Gastroesophageal sphincter (tissue), 4 donors: ENCODE data around the gene AKAP10. TPM values are rescaled to one million over a fixed set of nuclear protein-coding genes. Genes with fewer than 3 reads are reported as not detected.
"Not testable (repeated sequence)": the region's sequence is repeated elsewhere in the genome, so short reads cannot be mapped to it uniquely, and the experiment has no call there.

Experiments
- ATAC-seq: fragments of 150-250 bp; one replicate; pipeline ENCODE4 v1.9.1; 2016; ENCODE audit warnings: mild to moderate bottlenecking, moderate library complexity
- H3K27ac ChIP-seq, 4 donors: fragments of 200-600 bp; sonication (generic) in 3 of 4; 1 replicate in 3 of 4; 2 replicates in 1 of 4; pipeline ENCODE4 v1.5.1; 2016 to 2019
- H3K27me3 ChIP-seq: fragments of 200-600 bp; sonication (generic); one replicate; pipeline ENCODE4 v1.5.1; 2019
- H3K36me3 ChIP-seq, 2 donors: fragments of 200-600 bp; sonication (generic); one replicate each; pipeline ENCODE4 v1.5.1; 2019; ENCODE audit warnings: control low read depth in 1 of 2
- H3K4me1 ChIP-seq, 3 donors: fragments of 200-600 bp; sonication (generic); 1 replicate in 2 of 3; 2 replicates in 1 of 3; pipeline ENCODE4 v1.5.1; 2016 to 2019; ENCODE audit warnings: control low read depth in 2 of 3
- H3K4me3 ChIP-seq, 2 donors: fragments of 200-600 bp; sonication (generic); one replicate each; pipeline ENCODE4 v1.5.1; 2019; ENCODE audit warnings: mild to moderate bottlenecking in 1 of 2, moderate library complexity in 1 of 2
- H3K9me3 ChIP-seq, 3 donors: fragments of 200-600 bp; sonication (generic); one replicate each; pipeline ENCODE4 v1.5.1; 2017 to 2019; ENCODE audit warnings: control low read depth in 2 of 3
- EP300 ChIP-seq: sonication (generic); formaldehyde crosslinking; IDR thresholded peaks from one replicate; pipeline ENCODE4 v1.6.1; 2017; ENCODE audit warnings: antibody characterized with exemption, mild to moderate bottlenecking
- POLR2A ChIP-seq, 2 donors: fragments of 450-650 bp; IDR thresholded peaks; one replicate each; pipeline ENCODE4 v1.6.1; 2017; ENCODE audit warnings: antibody characterized with exemption in 2 of 2, mild to moderate bottlenecking in 2 of 2, moderate library complexity in 1 of 2
- POLR2AphosphoS5 ChIP-seq: sonication (generic); formaldehyde crosslinking; IDR thresholded peaks from one replicate; pipeline ENCODE4 v1.6.1; 2017; ENCODE audit warnings: antibody characterized with exemption
- WGBS, 2 donors: methylation state at CpG; one replicate each; pipeline ENCODE4 v1.1.5; 2018; ENCODE audit warnings: low coverage in 1 of 2; 5-methylcytosine and 5-hydroxymethylcytosine counted together
- total RNA-seq, 4 donors: library from RNA; depleted of rRNA; stranded (reverse); fragments of >200 nt; gene quantifications; one replicate each; pipeline ENCODE4 v1.1.0, GENCODE V29; 2016
- TF ChIP-seq, protein P1 (sequence below), 4 experiments: fragments of 200-600 bp in 2 of 4; fragments of 450-650 bp in 2 of 4; sonication (generic) in 1 of 4; IDR thresholded peaks; one replicate each; pipeline ENCODE4 v1.5.1; 2017 to 2019; ENCODE audit warnings: antibody characterized with exemption in 4 of 4, mild to moderate bottlenecking in 2 of 4, moderate library complexity in 2 of 4

Gene AKAP10, protein sequence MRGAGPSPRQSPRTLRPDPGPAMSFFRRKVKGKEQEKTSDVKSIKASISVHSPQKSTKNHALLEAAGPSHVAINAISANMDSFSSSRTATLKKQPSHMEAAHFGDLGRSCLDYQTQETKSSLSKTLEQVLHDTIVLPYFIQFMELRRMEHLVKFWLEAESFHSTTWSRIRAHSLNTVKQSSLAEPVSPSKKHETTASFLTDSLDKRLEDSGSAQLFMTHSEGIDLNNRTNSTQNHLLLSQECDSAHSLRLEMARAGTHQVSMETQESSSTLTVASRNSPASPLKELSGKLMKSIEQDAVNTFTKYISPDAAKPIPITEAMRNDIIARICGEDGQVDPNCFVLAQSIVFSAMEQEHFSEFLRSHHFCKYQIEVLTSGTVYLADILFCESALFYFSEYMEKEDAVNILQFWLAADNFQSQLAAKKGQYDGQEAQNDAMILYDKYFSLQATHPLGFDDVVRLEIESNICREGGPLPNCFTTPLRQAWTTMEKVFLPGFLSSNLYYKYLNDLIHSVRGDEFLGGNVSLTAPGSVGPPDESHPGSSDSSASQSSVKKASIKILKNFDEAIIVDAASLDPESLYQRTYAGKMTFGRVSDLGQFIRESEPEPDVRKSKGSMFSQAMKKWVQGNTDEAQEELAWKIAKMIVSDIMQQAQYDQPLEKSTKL
- 10 to 100 TPM; 22.6 to 46.4 (median 24.4) TPM for total RNA-seq

DNA sequence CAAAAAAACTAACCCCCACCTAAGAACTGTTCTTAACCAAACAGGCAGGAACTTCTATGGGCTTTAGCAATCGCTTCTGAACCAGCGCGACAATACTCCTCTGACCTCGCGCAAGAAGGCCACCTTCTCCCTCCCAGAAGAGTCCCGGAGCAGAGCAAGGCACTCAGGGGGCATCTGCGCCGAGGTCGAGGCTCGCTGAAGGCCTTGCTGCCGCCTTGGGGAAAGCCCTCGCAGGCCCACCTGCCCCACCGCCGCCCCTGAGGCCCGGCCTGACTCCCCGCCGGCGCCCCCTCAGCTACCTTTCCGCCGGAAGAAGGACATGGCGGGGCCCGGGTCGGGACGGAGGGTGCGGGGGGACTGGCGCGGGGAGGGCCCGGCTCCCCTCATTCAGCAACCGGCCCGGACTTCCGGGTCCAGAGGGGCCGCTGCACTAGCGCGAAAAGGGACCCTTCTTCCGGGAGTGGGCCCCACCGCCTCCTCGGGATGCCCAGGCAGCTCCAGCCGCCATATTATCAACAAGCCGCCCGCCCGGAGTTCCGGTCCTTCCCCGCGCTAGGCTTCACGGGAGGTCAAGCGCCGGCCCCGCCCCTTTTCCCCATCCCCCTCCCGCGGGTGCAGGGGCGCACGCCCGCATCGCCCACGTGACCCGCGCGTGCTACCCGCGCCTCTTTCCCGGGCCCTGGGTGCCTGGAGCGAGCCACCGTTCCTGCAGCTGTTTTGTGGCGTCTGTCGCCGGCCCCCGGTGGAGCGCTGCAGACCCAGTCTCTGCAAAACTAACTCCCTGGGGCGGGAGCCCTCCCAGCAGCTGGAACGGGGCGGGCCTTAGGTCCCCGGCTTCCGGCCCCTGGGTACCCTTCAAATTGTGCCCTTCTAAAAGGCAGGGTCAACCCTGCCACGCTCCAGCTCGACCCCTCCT lies at the start of gene AKAP10:
Gene AKAP10 (minus strand): TSS at position 536 of the 916 bp plus-strand sequence. CDS start 149 bp downstream, at position 387.
- peak; percentile 51 to 57 for TF ChIP-seq POLR2A (IDR thresholded peaks at IDR 0.05)
- TF ChIP-seq POLR2AphosphoS5 = peak; percentile 51
- TF ChIP-seq, protein P1, sequence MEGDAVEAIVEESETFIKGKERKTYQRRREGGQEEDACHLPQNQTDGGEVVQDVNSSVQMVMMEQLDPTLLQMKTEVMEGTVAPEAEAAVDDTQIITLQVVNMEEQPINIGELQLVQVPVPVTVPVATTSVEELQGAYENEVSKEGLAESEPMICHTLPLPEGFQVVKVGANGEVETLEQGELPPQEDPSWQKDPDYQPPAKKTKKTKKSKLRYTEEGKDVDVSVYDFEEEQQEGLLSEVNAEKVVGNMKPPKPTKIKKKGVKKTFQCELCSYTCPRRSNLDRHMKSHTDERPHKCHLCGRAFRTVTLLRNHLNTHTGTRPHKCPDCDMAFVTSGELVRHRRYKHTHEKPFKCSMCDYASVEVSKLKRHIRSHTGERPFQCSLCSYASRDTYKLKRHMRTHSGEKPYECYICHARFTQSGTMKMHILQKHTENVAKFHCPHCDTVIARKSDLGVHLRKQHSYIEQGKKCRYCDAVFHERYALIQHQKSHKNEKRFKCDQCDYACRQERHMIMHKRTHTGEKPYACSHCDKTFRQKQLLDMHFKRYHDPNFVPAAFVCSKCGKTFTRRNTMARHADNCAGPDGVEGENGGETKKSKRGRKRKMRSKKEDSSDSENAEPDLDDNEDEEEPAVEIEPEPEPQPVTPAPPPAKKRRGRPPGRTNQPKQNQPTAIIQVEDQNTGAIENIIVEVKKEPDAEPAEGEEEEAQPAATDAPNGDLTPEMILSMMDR (IDR thresholded peaks at IDR 0.05) = no peak
- no peak for TF ChIP-seq EP300
- 0% methylated on average over 19 of the region's 75 CpGs; no CpG with 5 or more reads in 1 of the 2 donors for WGBS, 2 donors
- no peaks in the 10 kb centered on the region for H3K27me3 ChIP-seq
- H3K4me1 ChIP-seq = peaks cover 0 to 53% (median 12%) of the 10 kb centered on the region in 3 donors
- H3K4me3 ChIP-seq = peak within 1 kb of the TSS; percentile 87 to 95
- no peaks in the 10 kb centered on the region for H3K36me3 ChIP-seq
- H3K9me3 ChIP-seq = no peaks in the 10 kb centered on the region
- H3K27ac ChIP-seq = peak within 1 kb of the TSS; percentile 73 to 93 (median 89)
- ATAC-seq = peak; percentile 93

DNA sequence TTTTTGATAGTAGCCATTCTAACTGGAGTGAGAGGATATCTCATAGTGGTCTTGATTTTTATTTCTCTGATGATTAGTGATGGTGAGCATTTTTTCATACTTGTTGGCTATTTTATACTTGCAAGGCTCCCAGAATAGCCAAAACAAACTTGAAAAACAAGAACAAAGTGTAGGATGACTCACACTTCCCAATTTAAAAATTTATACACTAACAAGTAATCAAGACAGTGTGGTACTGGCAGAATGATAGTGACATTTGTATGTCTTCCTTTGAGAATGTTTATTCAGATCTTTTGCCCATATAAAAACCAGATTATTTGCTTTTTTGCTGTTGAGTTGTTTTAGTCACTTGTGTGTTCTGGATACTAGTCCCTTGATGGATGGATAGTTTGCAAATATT lies 49.3 kb upstream of the AKAP10 start:
- Histone ChIP-seq H3K4me1 (no peaks in the 10 kb centered on the region), H3K36me3 (no peaks in the 10 kb centered on the region), H3K4me3 (no peak overlapping the region), H3K27me3 (no peaks in the 10 kb centered on the region), H3K27ac (no peak overlapping the region), H3K9me3 (no peaks in the 10 kb centered on the region)
- ATAC-seq = no peak
- TF ChIP-seq, protein P1 (IDR thresholded peaks at IDR 0.05) = no peak
- TF ChIP-seq EP300 = no peak
- no peak for TF ChIP-seq POLR2A (IDR thresholded peaks at IDR 0.05)
- no peak for TF ChIP-seq POLR2AphosphoS5

DNA sequence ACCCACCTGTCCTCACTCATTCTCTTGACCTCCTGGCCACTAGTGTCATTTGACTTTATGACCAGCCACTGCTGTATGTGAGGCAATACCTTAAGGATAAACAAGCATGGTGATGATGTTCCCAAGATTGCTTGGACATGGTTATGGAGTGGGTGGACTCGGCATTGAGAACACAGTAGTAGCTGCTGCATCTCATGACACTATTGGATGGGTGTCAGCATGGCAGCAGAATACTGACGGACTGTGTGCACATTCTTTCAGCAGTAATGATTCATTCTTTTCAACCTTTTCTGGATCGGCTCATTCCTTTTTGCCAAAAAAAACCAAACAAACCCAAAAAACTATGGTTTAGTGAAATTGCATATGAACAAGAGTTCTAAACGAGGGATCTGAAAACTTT lies 45.1 kb upstream of the AKAP10 start:
- Histone ChIP-seq H3K4me1 (no peaks in the 10 kb centered on the region), H3K9me3 (no peaks in the 10 kb centered on the region), H3K36me3 (peaks cover 0 to 7% of the 10 kb centered on the region in 2 donors), H3K27ac (no peak overlapping the region), H3K27me3 (no peaks in the 10 kb centered on the region), H3K4me3 (no peak overlapping the region)
- no peak for TF ChIP-seq POLR2A (IDR thresholded peaks at IDR 0.05)
- TF ChIP-seq POLR2AphosphoS5 = no peak
- TF ChIP-seq, protein P1 (IDR thresholded peaks at IDR 0.05) = no peak
- no peak for TF ChIP-seq EP300
- ATAC-seq = no peak
- 58 to 68% methylated on average over 3 to 4 of the region's 4 CpGs for WGBS, 2 donors

DNA sequence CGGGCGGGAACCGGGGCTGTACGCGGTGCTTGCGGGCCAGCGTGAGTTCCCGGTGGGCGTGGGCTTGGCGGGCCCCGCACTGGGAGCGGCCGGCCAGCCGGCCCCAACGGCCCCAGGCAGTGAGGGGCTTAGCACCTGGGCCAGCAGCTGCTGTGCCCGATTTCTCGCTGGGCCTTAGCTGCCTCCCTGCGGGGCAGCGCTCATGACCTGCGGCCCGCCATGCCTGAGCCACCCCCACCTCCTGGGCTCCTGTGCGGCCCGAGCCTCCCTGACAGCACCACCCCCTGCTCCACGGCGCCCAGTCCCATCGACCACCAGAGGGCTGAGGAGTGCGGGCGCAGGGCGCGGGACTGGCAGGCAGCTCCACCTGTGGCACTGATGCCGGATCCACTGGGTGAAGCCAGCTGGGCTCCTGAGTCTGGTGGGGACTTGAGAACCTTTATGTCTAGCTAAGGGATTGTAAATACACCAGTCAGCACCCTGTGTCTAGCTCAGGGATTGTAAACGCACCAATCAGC lies 38.9 kb upstream of the AKAP10 start:
- not testable (repeated sequence) for H3K27ac ChIP-seq
- 100% methylated on average over 1 of the region's 32 CpGs for WGBS, 2 donors

DNA sequence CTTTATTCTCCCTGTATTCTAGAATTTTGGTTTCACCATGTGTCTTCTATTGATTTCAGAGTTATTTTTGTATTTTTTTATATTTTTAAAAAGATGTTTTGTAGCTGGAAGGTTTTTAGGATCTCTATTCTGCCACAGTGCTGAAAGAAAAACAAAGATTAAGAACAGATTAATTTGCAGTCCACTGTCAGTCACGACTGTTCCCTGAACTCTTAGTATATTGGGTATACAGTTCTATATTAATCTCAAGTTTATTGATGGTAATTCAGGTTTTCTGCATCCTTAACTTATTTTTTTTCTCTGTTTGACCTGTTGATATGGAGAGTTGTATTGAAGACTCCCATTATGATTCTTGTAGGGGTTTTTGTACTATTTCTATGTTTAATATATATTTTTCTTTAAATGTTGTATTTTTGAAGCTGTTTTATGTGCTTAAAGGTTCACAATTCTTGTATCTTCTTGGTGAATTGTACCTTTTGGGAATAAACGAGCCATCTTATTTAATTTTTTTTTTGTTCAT lies 34.4 kb upstream of the AKAP10 start:
- no peak for ATAC-seq
- no peak overlapping the region for H3K27ac ChIP-seq
- H3K4me1 ChIP-seq = peaks cover 0 to 27% (median 0%) of the 10 kb centered on the region in 3 donors
- 50 to 69% methylated on average over 2 of the region's 2 CpGs for WGBS, 2 donors
- no peaks in the 10 kb centered on the region for H3K9me3 ChIP-seq
- TF ChIP-seq, protein P1 (IDR thresholded peaks at IDR 0.05) = no peak
- TF ChIP-seq POLR2A (IDR thresholded peaks at IDR 0.05) (no peak), EP300 (no peak), POLR2AphosphoS5 (no peak)
- H3K4me3 ChIP-seq = no peak overlapping the region
- no peaks in the 10 kb centered on the region for H3K27me3 ChIP-seq
- H3K36me3 ChIP-seq = no peaks in the 10 kb centered on the region

More for the DNA sequence above, 38.9 kb upstream of the AKAP10 start:
- not testable (repeated sequence) for H3K4me3 ChIP-seq, H3K27me3 ChIP-seq, ATAC-seq, H3K9me3 ChIP-seq, H3K4me1 ChIP-seq, H3K36me3 ChIP-seq
